ENCODE data around the gene FOXI1. TPM values are rescaled to one million over a fixed set of nuclear protein-coding genes. Genes with fewer than 3 reads are reported as not detected.

The FOXI1 gene
- total and polyA plus RNA-seq, 8 donors, result 0.09 to 1.8 (median 0.38) TPM; not detected in 3

GRCh38 chr5:170078931-170079330, 26.8 kb upstream of the FOXI1 start:
- H3K9me3 ChIP-seq, result no peaks in the 10 kb centered on the region
- H3K27me3 ChIP-seq, result no peaks in the 10 kb centered on the region
- no peak overlapping the region for H3K4me3 ChIP-seq
- intact Hi-C loops (cut with DNase I), result no loop called here
- DNase-seq (no peak), FAIRE-seq (no peak), ATAC-seq (no peak)
- no peaks in the 10 kb centered on the region for H3K4me1 ChIP-seq
- WGBS, 2 donors, result 70 to 79% methylated on average over 13 of the region's 13 CpGs
- TF ChIP-seq CTCF (IDR thresholded peaks at IDR 0.05), result no peak
- no peak overlapping the region for H3K27ac ChIP-seq
- no peaks in the 10 kb centered on the region for H3K36me3 ChIP-seq

GRCh38 chr5:170080217-170080616, 25.5 kb upstream of the FOXI1 start:
- Histone ChIP-seq H3K4me1 (no peaks in the 10 kb centered on the region), H3K27ac (no peak overlapping the region), H3K4me3 (no peak overlapping the region), H3K9me3 (no peaks in the 10 kb centered on the region), H3K27me3 (peaks cover 0 to 3% (median 0%) of the 10 kb centered on the region in 4 donors), H3K36me3 (no peaks in the 10 kb centered on the region)
- TF ChIP-seq CTCF (IDR thresholded peaks at IDR 0.05), result no peak
- FAIRE-seq (no peak), DNase-seq (no peak), ATAC-seq (no peak)
- WGBS, 2 donors, result 74 to 80% methylated on average over 1 of the region's 1 CpG
- intact Hi-C loops (cut with DNase I), result no loop called here

GRCh38 chr5:170080786-170081445, 24.8 kb upstream of the FOXI1 start:
- Histone ChIP-seq H3K4me1 (no peaks in the 10 kb centered on the region), H3K27me3 (peaks cover 0 to 4% (median 0%) of the 10 kb centered on the region in 4 donors), H3K36me3 (no peaks in the 10 kb centered on the region), H3K4me3 (no peak overlapping the region), H3K27ac (no peak overlapping the region), H3K9me3 (no peaks in the 10 kb centered on the region)
- DNase-seq (no peak), FAIRE-seq (no peak), ATAC-seq (no peak)
- no peak for TF ChIP-seq CTCF (IDR thresholded peaks at IDR 0.05)
- intact Hi-C loops (cut with DNase I), result no loop called here
- 66 to 79% methylated on average over 8 of the region's 8 CpGs for WGBS, 2 donors

- Histone ChIP-seq H3K9me3 (no peaks in the 10 kb centered on the region), H3K4me1 (no peaks in the 10 kb centered on the region), H3K36me3 (no peaks in the 10 kb centered on the region), H3K27ac (no peak overlapping the region), H3K4me3 (no peak overlapping the region), H3K27me3 (peaks cover 0 to 4% (median 0%) of the 10 kb centered on the region in 4 donors)
- intact Hi-C loops (cut with DNase I), result no loop called here
- no peak for DNase-seq
- no peak for FAIRE-seq
- ATAC-seq, result no peak
- no peak for TF ChIP-seq CTCF (IDR thresholded peaks at IDR 0.05)
- 75 to 83% methylated on average over 4 of the region's 4 CpGs for WGBS, 2 donors
These were observed 24.1 kb upstream of the FOXI1 start for GRCh38 chr5:170081616-170082015.

GRCh38 chr5:170082701-170083100, 23.0 kb upstream of the FOXI1 start:
- H3K27me3 ChIP-seq, result peaks cover 0 to 4% (median 0%) of the 10 kb centered on the region in 4 donors
- H3K4me1 ChIP-seq, result no peaks in the 10 kb centered on the region
- 63 to 73% methylated on average over 7 of the region's 7 CpGs for WGBS, 2 donors
- FAIRE-seq (no peak), DNase-seq (no peak), ATAC-seq (no peak)
- TF ChIP-seq CTCF (IDR thresholded peaks at IDR 0.05), result no peak
- no peak overlapping the region for H3K27ac ChIP-seq
- H3K36me3 ChIP-seq, result no peaks in the 10 kb centered on the region
- H3K9me3 ChIP-seq, result no peaks in the 10 kb centered on the region
- H3K4me3 ChIP-seq, result no peak overlapping the region
- intact Hi-C loops (cut with DNase I), result no loop called here
